ENCODE results near the gene AMHR2. TPM values are rescaled to one million over a fixed set of nuclear protein-coding genes. Genes with fewer than 3 reads are reported as not detected.
"Not testable (repeated sequence)": the region's sequence is repeated elsewhere in the genome, so short reads cannot be mapped to it uniquely, and the experiment has no call there.

The AMHR2 gene
- total and polyA plus RNA-seq, 9 of the 15 experiments (the other 6 are each of a cell fraction or from before 2014, with no cell fraction given) = 8.9 to 49.7 (median 19.3) TPM

DNA sequence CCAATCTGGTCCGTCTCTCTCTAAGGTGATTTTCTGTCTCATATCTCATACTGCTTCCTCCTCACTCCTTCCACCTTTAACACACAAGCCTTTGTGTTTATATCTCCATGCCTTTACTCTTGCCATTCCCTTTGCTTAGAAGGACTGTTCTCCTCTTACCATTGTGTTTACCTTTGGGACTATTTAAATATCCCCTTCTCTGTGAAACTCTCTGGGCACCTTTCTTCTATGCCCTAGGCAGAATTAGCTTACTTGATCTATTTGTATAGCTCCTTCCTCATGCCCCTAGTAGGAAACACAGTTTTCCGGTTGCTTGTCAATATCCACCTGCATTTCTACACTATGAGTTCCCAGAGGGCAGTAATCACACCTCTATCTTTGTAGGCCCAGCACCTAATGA, 3.9 kb upstream of the AMHR2 start:
- Histone ChIP-seq H3K36me3 (ENCODE audit: control insufficient read depth, insufficient read depth, low read length) (no peaks in the 10 kb centered on the region), H3K9me1 (ENCODE audit: control insufficient read depth, insufficient read depth, low read length) (no peaks in the 10 kb centered on the region), H3K79me2 (ENCODE audit: control insufficient read depth, insufficient read depth, low read length) (peaks cover 3% of the 10 kb centered on the region; the same call in 1 of the 3 replicates), H3K27ac (ENCODE audit: extremely low read depth, low read depth, low read length) (no peak overlapping the region), H3K9ac (ENCODE audit: insufficient read depth in 1 of 2, low read depth in 2 of 2, low read length in 2 of 2) (no peak overlapping the region), H2AFZ (ENCODE audit: low read depth, low read length) (no peak overlapping the region), H4K20me1 (replicated peaks; ENCODE audit: control insufficient read depth, insufficient read depth, low read length) (no peaks in the 10 kb centered on the region), H3K4me3 (no peak overlapping the region), H3K27me3 (ENCODE audit: control insufficient read depth in 2 of 2, insufficient read depth in 2 of 2, low read length in 2 of 2) (no peaks in the 10 kb centered on the region), H3K4me1 (replicated peaks in 1 of 2; ENCODE audit: control insufficient read depth in 2 of 2, insufficient read depth in 2 of 2, low read length in 2 of 2) (peaks cover 30 to 39% of the 10 kb centered on the region in 2 experiments), H3K9me3 (replicated peaks; ENCODE audit: control insufficient read depth, insufficient read depth, low read depth, low read length) (no peaks in the 10 kb centered on the region), H3K4me2 (ENCODE audit: insufficient read depth, low read length) (no peak overlapping the region)
- no TSS peak for BruUV-seq (replicated peaks)
- in situ Hi-C loops (cut with MboI) = loop anchor here (5.0 kb wide), 1 partner anchor 62 kb away; no protein-coding TSS in a partner anchor
- POLR2A ChIA-PET = interaction anchor here (1.2 kb wide), 1 partner anchor 46 kb away, joined by 3 read pairs; no protein-coding TSS in a partner anchor
- ATAC-seq (no peak), DNase-seq (ENCODE audit: extremely low read depth in 1 of 4, low spot score in 3 of 4) (no peak), FAIRE-seq (no peak)
- TF ChIP-seq GATA2 (CRISPR knock-in tag; IDR thresholded peaks at IDR 0.05) (no peak), CGGBP1 (CRISPR knock-in tag; IDR thresholded peaks at IDR 0.05) (no peak), ZNF3 (CRISPR knock-in tag; IDR thresholded peaks at IDR 0.05) (no peak), ZNF175 (CRISPR knock-in tag; IDR thresholded peaks at IDR 0.05; ENCODE audit: low read depth) (no peak), XRCC5 (IDR thresholded peaks at IDR 0.05; ENCODE audit: low read depth, low read length) (no peak), MCM3 (IDR thresholded peaks at IDR 0.05) (no peak), PPARD (CRISPR knock-in tag; IDR thresholded peaks at IDR 0.05) (no peak), SIN3A (IDR thresholded peaks at IDR 0.05; ENCODE audit: borderline replicate concordance in 2 of 2, control insufficient read depth in 1 of 2, low read depth in 2 of 2, low read length in 2 of 2) (no peak), MEF2D (tag; conservative IDR thresholded peaks at IDR 0.05; ENCODE audit: low read depth) (no peak), TCF3 (CRISPR knock-in tag; IDR thresholded peaks at IDR 0.05) (no peak), U2AF1 (optimal IDR thresholded peaks at IDR 0.05; ENCODE audit: low read depth, low read length) (no peak), SETDB1 (IDR thresholded peaks at IDR 0.05; ENCODE audit: low read length) (no peak), EGR1 (conservative IDR thresholded peaks at IDR 0.05) (no peak), ZNF655 (CRISPR knock-in tag; IDR thresholded peaks at IDR 0.05) (no peak), LARP7 (IDR thresholded peaks at IDR 0.05) (no peak), ZBTB7A (IDR thresholded peaks at IDR 0.05; ENCODE audit: borderline replicate concordance, control insufficient read depth, low read depth, low read length) (no peak)
- 71% methylated on average over 2 of the region's 2 CpGs for WGBS (ENCODE audit: insufficient coverage, low coverage, missing lambda C conversion rate)
- CTCF ChIA-PET (ENCODE audit: low intra/inter-chr PET ratio) = interaction anchor here (3.6 kb wide), 1 partner anchor 66 kb away, joined by 43 read pairs; no protein-coding TSS in a partner anchor
- intact Hi-C loops (cut with micrococcal nuclease) = loop anchor here (2.0 to 10.0 kb wide), 3 partner anchors 39 to 95 kb away; partner anchors contain the start of genes AAAS, NPFF and SP1

DNA sequence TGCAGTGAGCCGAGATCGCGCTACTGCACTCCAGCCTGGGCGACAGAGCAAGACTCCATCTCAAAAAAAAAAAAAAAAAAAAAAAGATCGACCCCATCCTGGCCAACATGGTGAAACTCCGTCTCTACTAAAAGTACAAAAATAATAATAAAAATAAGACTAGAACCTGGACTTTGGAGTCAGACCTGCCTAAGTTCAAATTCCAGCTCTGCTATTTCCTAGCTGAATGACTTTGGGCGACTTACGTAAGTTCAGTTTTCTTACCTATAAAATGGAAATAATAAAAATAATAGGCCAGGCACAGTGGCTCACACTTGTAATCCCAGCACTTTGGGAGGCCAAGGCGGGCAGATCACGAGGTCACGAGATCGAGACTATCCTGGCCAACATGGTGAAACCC, 1.4 kb upstream of the AMHR2 start:
- not testable (repeated sequence) for DNase-seq (ENCODE audit: extremely low read depth in 1 of 4, low spot score in 3 of 4); H3K27ac ChIP-seq (ENCODE audit: extremely low read depth, low read depth, low read length); BruUV-seq (replicated peaks); H3K9ac ChIP-seq (ENCODE audit: insufficient read depth in 1 of 2, low read depth in 2 of 2, low read length in 2 of 2); H2AFZ ChIP-seq (ENCODE audit: low read depth, low read length); H3K9me3 ChIP-seq (replicated peaks; ENCODE audit: control insufficient read depth, insufficient read depth, low read depth, low read length); H3K9me1 ChIP-seq (ENCODE audit: control insufficient read depth, insufficient read depth, low read length); H4K20me1 ChIP-seq (replicated peaks; ENCODE audit: control insufficient read depth, insufficient read depth, low read length); H3K27me3 ChIP-seq (ENCODE audit: control insufficient read depth in 2 of 2, insufficient read depth in 2 of 2, low read length in 2 of 2); H3K4me2 ChIP-seq (ENCODE audit: insufficient read depth, low read length); H3K36me3 ChIP-seq (ENCODE audit: control insufficient read depth, insufficient read depth, low read length); H3K4me3 ChIP-seq; ATAC-seq; FAIRE-seq
- in situ Hi-C loops (cut with MboI) (loop anchor here (5.0 kb wide), 1 partner anchor 65 kb away; no protein-coding TSS in a partner anchor), intact Hi-C loops (cut with micrococcal nuclease) (loop anchor here (5.0 to 10.0 kb wide), 2 partner anchors 85 to 97 kb away; partner anchors contain the start of genes AAAS and NPFF)
- WGBS (ENCODE audit: insufficient coverage, low coverage, missing lambda C conversion rate) = 98% methylated on average over 6 of the region's 12 CpGs
- CTCF ChIA-PET (ENCODE audit: low intra/inter-chr PET ratio) = interaction anchor here (0.7 to 3.6 kb wide), 2 partner anchors 68 to 98 kb away, joined by 4 to 43 read pairs; no protein-coding TSS in a partner anchor
- H3K4me1 ChIP-seq (replicated peaks in 1 of 2; ENCODE audit: control insufficient read depth in 2 of 2, insufficient read depth in 2 of 2, low read length in 2 of 2) = peaks cover 35 to 45% of the 10 kb centered on the region in 2 experiments
- POLR2A ChIA-PET = interaction anchor here (0.9 kb wide), 1 partner anchor 43 kb away, joined by 5 read pairs; the partner anchor contains the start of gene SP1
- peaks cover 19% of the 10 kb centered on the region for H3K79me2 ChIP-seq (ENCODE audit: control insufficient read depth, insufficient read depth, low read length)

Data from K562 (cell line).